HepG2 (cell line): ENCODE results near the gene TBC1D20. TPM values are rescaled to one million over a fixed set of nuclear protein-coding genes. Genes with fewer than 3 reads are reported as not detected.

ENCODE experiments used
- ATAC-seq: fragments of 200-7000 bp; cut with Tn5 transposase; 3 replicates; pipeline ENCODE4 v1.9.1; 2020; ENCODE audit warnings: mild to moderate bottlenecking, moderate library complexity
- BruUV-seq: library from RNA; stranded (reverse); fragments of 400-500 nt; replicated peaks from 2 replicates; lab custom pipeline; 2021; lab: Mats Ljungman, UMichigan
- CTCF ChIA-PET: fragments of 300-600 bp; formaldehyde crosslinking; extraction: SDS; loops from one replicate; lab custom pipeline; 2021; ENCODE audit warnings: low total read pairs, inconsistent platforms, low intra/inter-chr PET ratio; lab: Yijun Ruan, JAX
- POLR2A ChIA-PET: fragments of 350-600 bp; sonication (Branson Sonifier 250); formaldehyde crosslinking; loops from one replicate; lab custom pipeline; 2020; ENCODE audit warnings: antibody characterized with exemption, inconsistent platforms; lab: Yijun Ruan, JAX
- DNase-seq: peaks from one replicate; pipeline ENCODE4 v3.0.0-alpha.2; 2015; ENCODE audit warnings: low spot score
- FAIRE-seq: peaks from 3 replicates; lab custom pipeline; 2011; peaks lifted over from hg19 to GRCh38; lab: Jason Lieb, UNC
- H2AFZ ChIP-seq: one replicate; pipeline ENCODE4 v1.6.1; 2011; ENCODE audit warnings: low read length, inconsistent platforms
- H3K27ac ChIP-seq: fragments of 300-600 bp; 3 replicates; pipeline ENCODE4 v1.8.0; 2011; ENCODE audit warnings: mixed run types, mild to moderate bottlenecking, mixed read lengths, low read length, inconsistent platforms; ENCODE audit not compliant: insufficient read depth; ENCODE audit errors: extremely low read length
- H3K27me3 ChIP-seq, 2 experiments: fragments of 200-600 bp in 1 of 2; 2 replicates in 1 of 2; 3 replicates in 1 of 2; pipeline versions ENCODE4 v1.6.0 to v1.8.0; 2011; ENCODE audit warnings: low read length in 2 of 2, mild to moderate bottlenecking in 2 of 2, moderate library complexity in 2 of 2, inconsistent platforms in 1 of 2; ENCODE audit not compliant: insufficient read depth in 2 of 2, control insufficient read depth in 1 of 2
- H3K36me3 ChIP-seq, 2 experiments: fragments of 200-600 bp in 1 of 2; replicated peaks in 1 of 2; 2 replicates in 1 of 2; 3 replicates in 1 of 2; pipeline versions ENCODE4 v1.5.1 to v1.8.0; 2011; ENCODE audit warnings: low read length in 2 of 2, inconsistent platforms in 1 of 2; ENCODE audit not compliant: insufficient read depth in 2 of 2, control insufficient read depth in 1 of 2
- H3K4me1 ChIP-seq: 2 replicates; pipeline ENCODE4 v1.5.1; 2012; ENCODE audit warnings: low read length, inconsistent platforms; ENCODE audit not compliant: insufficient read depth
- H3K4me2 ChIP-seq: 2 replicates; pipeline ENCODE4 v1.6.0; 2011; ENCODE audit warnings: low read depth, low read length, inconsistent platforms
- H3K4me3 ChIP-seq, 3 experiments: fragments of 200-600 bp in 1 of 3; sonication (generic), shearing (Covaris generic) in 1 of 3; replicated peaks in 1 of 3; 2 replicates each; pipeline ENCODE4 v1.5.1; 2011 to 2016; ENCODE audit warnings: low read length in 3 of 3, inconsistent platforms in 2 of 3, low read depth in 2 of 3, mild to moderate bottlenecking in 2 of 3, control low read depth in 1 of 3, mixed read lengths in 1 of 3; ENCODE audit not compliant: insufficient read depth in 1 of 3
- H3K79me2 ChIP-seq: one replicate; pipeline ENCODE4 v1.6.1; 2011; ENCODE audit warnings: low read length, inconsistent platforms; ENCODE audit not compliant: insufficient read depth
- H3K9ac ChIP-seq: 2 replicates; pipeline ENCODE4 v1.6.0; 2011; ENCODE audit warnings: mild to moderate bottlenecking, low read depth, low read length, inconsistent platforms; ENCODE audit not compliant: insufficient read depth
- H3K9me3 ChIP-seq: 2 replicates; pipeline ENCODE4 v1.5.1; 2012; ENCODE audit warnings: mild to moderate bottlenecking, low read length
- H4K20me1 ChIP-seq: 2 replicates; pipeline ENCODE4 v1.6.0; 2011; ENCODE audit warnings: inconsistent platforms, mild to moderate bottlenecking, low read length, moderate library complexity; ENCODE audit not compliant: insufficient read depth
- ESRRA ChIP-seq: sonication (generic); formaldehyde crosslinking; IDR thresholded peaks from 2 replicates; pipeline ENCODE4 v1.5.1; 2020; ENCODE audit warnings: mild to moderate bottlenecking, low read depth, missing genetic modification reagents
- KDM2A ChIP-seq: sonication (generic); formaldehyde crosslinking; IDR thresholded peaks from 2 replicates; pipeline ENCODE4 v1.4.0; 2020; ENCODE audit warnings: low read depth, missing genetic modification reagents, borderline replicate concordance
- POLR2G ChIP-seq: fragments of 200-400 bp; formaldehyde crosslinking; IDR thresholded peaks from 2 replicates; pipeline ENCODE4 v1.6.1; 2018; ENCODE audit warnings: mild to moderate bottlenecking, low read depth, low read length, moderate library complexity
- ZNF549 ChIP-seq: sonication (generic); formaldehyde crosslinking; IDR thresholded peaks from 2 replicates; pipeline ENCODE4 v1.5.0; 2020; ENCODE audit warnings: missing genetic modification reagents
- whole genome bisulfite sequencing: methylation state at CpG from one replicate; pipeline ENCODE4 v1.1.6; 2017; ENCODE audit warnings: low lambda C conversion rate; 5-methylcytosine and 5-hydroxymethylcytosine counted together
- in situ Hi-C: cut with HindIII; loops from 2 replicates; pipeline ENCODE4 v1.10.0; 2017; ENCODE audit warnings: low pct_unique_long_range_greater_than_20kb; ENCODE audit not compliant: extremely low pct_ligation_motif_present
- intact Hi-C: fragments of 100-400 bp; cut with micrococcal nuclease; formaldehyde crosslinking; loops from one replicate; pipeline ENCODE4 v1.10.0; 2022; ENCODE audit not compliant: unreplicated experiment
- polyA plus RNA-seq, 8 experiments: library from polyadenylated mRNA; depleted of rRNA in 3 of 8; stranded (reverse) in 7 of 8; unstranded in 1 of 8; fragments of >200 nt; fragmentation: Illumina TruSeq in 4 of 8; extraction: Trizol in 4 of 8; gene quantifications; 2 replicates each; pipeline versions ENCODE4 v1.2.1 to v1.2.3, GENCODE V29; 2011 to 2016; ENCODE audit warnings: low read depth in 4 of 8, missing spikeins in 1 of 8, mixed read lengths in 1 of 8; ENCODE audit not compliant: insufficient read depth in 1 of 8
- total RNA-seq, 5 experiments: library from RNA; depleted of rRNA; stranded (reverse); fragments of >200 nt; fragmentation: Illumina TruSeq; extraction: Trizol; gene quantifications; 2 replicates each; pipeline ENCODE4 v1.2.3, GENCODE V29; 2016; ENCODE audit warnings: low read depth in 1 of 5
- TF ChIP-seq, protein P1 (sequence below): sonication (generic); formaldehyde crosslinking; conservative IDR thresholded peaks from 2 replicates; pipeline ENCODE4 v1.8.0; 2022; ENCODE audit warnings: low read depth, missing genetic modification reagents

TBC1D20 gene
- total and polyA plus RNA-seq, 2 of the 13 experiments (the other 11 are each of a cell fraction or from before 2014, with no cell fraction given) = 36.6 to 47.1 TPM

DNA sequence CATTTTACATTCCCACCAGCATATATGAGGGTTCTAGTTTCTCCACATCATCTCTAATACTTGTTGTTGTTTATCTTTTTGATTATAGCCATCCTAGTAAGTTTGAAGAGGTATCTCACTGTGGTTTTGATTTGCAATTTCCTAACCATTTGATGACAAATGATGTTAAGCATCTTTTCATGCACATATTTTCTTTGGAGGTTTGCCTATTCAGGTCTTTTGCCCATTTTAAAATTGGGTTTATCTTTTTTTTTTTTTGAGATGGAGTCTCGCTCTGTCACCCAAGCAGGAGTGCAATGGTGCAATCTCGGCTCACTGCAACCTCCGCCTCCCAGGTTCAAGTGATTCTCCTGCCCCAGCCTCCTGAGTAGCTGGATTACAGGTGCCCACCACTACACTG, 50.3 kb downstream of the TBC1D20 start:
- FAIRE-seq (no peak), DNase-seq (no peak), ATAC-seq (no peak)
- no peak overlapping the region for H3K27ac ChIP-seq
- peaks cover 77% of the 10 kb centered on the region for H3K79me2 ChIP-seq
- H3K4me3 ChIP-seq = no peak overlapping the region
- H3K4me2 ChIP-seq = no peak overlapping the region; the same call in 1 of the 2 replicates
- no peaks in the 10 kb centered on the region for H3K9me3 ChIP-seq
- 96% methylated on average over 3 of the region's 3 CpGs for WGBS
- peaks cover 19 to 65% of the 10 kb centered on the region in 2 experiments for H3K36me3 ChIP-seq
- no TSS peak for BruUV-seq
- no peak overlapping the region for H3K9ac ChIP-seq
- POLR2A ChIA-PET = interaction anchor here (1.0 to 2.2 kb wide), 2 partner anchors 32 to 49 kb away, joined by 5 to 10 read pairs; partner anchors contain the start of gene TRIB3
- H3K4me1 ChIP-seq = peaks cover 71% of the 10 kb centered on the region
- H4K20me1 ChIP-seq = no peaks in the 10 kb centered on the region
- no peaks in the 10 kb centered on the region; a peak in 1 of 5 replicates for H3K27me3 ChIP-seq
- TF ChIP-seq KDM2A (CRISPR knock-in tag) (no peak), ZNF549 (CRISPR knock-in tag) (no peak), POLR2G (peak; percentile 44; the same call in 1 of the 2 replicates), ESRRA (CRISPR knock-in tag) (no peak)
- TF ChIP-seq, protein P1, sequence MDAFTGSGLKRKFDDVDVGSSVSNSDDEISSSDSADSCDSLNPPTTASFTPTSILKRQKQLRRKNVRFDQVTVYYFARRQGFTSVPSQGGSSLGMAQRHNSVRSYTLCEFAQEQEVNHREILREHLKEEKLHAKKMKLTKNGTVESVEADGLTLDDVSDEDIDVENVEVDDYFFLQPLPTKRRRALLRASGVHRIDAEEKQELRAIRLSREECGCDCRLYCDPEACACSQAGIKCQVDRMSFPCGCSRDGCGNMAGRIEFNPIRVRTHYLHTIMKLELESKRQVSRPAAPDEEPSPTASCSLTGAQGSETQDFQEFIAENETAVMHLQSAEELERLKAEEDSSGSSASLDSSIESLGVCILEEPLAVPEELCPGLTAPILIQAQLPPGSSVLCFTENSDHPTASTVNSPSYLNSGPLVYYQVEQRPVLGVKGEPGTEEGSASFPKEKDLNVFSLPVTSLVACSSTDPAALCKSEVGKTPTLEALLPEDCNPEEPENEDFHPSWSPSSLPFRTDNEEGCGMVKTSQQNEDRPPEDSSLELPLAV (CRISPR knock-in tag) = no peak
- in situ Hi-C loops (no loop called here), intact Hi-C loops (no loop called here)
- H2AFZ ChIP-seq = no peak overlapping the region
- CTCF ChIA-PET = no interaction called here
